NCI-H2227 (cell line): ENCODE measurements around the gene BPIFB3.

ENCODE experiments used
- DNase-seq: peaks from one replicate; lab custom pipeline; 2025; ENCODE audit not compliant: unreplicated experiment; lab: John Stamatoyannopoulos, UW

BPIFB3 gene, protein sequence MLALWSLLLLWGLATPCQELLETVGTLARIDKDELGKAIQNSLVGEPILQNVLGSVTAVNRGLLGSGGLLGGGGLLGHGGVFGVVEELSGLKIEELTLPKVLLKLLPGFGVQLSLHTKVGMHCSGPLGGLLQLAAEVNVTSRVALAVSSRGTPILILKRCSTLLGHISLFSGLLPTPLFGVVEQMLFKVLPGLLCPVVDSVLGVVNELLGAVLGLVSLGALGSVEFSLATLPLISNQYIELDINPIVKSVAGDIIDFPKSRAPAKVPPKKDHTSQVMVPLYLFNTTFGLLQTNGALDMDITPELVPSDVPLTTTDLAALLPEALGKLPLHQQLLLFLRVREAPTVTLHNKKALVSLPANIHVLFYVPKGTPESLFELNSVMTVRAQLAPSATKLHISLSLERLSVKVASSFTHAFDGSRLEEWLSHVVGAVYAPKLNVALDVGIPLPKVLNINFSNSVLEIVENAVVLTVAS

DNA sequence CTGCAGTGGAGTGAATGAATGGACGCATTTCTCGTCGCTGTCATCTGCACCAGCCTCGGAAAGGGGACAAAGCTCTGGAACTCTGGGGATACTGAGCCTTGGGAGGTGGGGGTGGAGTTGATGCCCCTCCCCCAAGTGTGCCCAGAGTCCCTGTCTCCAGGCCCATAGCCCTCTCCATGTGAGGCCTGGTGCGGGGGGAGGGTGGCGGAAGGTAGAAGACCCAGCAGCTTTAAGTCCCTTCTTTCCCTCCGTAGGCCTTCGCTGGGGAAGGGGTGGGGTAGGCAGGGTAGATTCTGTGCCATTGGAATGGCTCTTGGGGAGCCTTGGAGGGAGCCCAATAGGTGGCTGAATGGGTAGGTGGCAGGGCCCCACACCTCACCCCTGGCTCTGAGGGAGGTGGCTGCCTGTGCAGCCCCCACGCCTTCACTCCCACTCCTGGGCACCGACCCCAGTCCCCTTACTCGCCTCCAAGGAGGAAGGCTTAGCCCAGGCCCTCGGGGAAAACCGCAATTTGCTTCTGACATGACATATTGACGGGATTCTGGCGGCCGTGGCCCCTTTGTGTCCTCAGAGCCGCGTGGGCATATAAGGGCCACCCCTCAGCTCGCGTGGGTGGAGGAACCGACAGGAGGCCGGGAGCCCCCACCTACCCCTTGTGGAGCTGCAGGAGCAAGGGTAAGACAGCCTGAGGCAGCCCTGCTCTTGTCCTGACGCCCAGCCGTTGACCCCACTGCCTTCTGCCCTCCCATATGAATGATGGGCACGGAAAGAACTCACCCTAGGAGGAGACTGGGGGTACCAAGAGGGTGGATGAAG lies at the start of gene BPIFB3:
TSS of gene BPIFB3 (plus strand) at position 613 of the 816 bp plus-strand sequence. CDS start 1,533 bp downstream, outside the sequence.
- no peak for DNase-seq

- DNase-seq: no peak
These were observed 49.5 kb upstream of the BPIFB3 start, which contains the start of gene SUN5 for GRCh38 chr20:33004141-33004751. TSS of gene SUN5 (minus strand) at chr20:33004433. CDS start at chr20:33004340, 93 bp downstream.

- DNase-seq: no peak
These were observed 48.6 kb upstream of the BPIFB3 start for GRCh38 chr20:33005132-33005566.

DNA sequence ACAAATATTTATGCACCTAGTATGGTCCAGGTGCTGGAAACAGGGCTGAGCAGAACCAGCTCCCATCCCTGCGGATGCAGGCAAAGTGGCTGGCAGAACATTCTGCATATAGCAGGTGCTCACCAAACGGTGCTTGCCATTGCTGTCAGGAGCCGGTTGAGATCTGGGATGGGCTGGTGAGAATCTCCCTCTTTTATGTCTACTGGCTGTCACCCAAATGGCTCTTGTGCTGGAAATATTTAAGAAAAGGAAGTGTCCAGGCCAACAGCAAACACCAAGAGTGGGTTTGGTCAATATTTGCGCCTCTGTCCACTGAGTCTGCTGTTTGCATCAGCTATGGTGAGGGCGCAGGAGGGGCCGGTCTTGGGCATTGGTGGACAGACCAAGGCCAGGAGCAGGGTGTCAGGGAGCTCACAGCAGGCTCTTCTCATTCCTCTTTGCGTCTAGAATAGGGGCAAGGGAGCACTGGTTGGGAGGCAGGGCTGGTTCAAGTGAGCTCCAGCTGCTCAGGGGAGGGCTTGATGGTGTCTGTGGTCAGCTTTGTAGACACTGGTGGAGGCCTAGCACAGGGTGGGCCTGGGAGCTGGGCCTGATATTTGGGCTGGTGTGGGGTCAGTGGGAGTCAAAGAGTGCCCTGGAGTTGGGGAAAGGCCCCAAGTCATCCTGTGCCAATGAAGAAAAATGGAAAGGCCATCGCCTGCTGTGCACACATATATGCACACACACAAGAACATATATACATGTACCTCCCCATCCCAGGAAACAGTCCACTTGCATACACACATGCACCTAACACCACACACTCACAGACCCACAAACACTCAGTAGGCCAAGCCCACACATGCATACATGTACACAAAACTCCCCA lies 47.6 kb upstream of the BPIFB3 start:
- no peak for DNase-seq

DNA sequence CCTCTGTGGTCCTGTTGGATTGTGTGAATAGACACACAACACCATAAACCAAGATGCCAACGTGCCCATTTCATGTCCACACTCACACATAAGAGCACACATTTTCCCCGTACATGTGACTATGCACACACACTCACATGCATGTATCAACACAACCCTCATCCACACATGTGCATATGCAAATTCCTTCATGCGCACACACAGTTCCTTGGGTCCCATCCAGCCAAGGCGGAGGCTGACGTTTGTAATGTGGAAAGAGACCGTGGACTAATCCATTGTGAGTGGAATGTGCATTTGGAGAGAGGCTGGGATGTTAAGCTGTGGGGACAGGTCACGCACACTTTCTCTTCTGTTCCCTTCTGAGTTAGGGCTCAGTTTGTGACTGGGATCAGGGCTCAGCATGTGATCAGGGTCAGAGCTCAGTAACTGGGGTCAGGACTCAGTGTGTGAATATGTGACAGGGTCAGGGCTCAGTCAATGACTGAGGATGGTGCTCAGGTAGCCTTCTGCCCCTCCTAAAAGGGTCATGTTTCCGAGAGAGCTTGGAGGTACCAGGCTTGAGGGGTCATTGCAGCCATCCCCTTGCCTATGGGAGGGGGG lies 46.8 kb upstream of the BPIFB3 start:
- DNase-seq: no peak

DNA sequence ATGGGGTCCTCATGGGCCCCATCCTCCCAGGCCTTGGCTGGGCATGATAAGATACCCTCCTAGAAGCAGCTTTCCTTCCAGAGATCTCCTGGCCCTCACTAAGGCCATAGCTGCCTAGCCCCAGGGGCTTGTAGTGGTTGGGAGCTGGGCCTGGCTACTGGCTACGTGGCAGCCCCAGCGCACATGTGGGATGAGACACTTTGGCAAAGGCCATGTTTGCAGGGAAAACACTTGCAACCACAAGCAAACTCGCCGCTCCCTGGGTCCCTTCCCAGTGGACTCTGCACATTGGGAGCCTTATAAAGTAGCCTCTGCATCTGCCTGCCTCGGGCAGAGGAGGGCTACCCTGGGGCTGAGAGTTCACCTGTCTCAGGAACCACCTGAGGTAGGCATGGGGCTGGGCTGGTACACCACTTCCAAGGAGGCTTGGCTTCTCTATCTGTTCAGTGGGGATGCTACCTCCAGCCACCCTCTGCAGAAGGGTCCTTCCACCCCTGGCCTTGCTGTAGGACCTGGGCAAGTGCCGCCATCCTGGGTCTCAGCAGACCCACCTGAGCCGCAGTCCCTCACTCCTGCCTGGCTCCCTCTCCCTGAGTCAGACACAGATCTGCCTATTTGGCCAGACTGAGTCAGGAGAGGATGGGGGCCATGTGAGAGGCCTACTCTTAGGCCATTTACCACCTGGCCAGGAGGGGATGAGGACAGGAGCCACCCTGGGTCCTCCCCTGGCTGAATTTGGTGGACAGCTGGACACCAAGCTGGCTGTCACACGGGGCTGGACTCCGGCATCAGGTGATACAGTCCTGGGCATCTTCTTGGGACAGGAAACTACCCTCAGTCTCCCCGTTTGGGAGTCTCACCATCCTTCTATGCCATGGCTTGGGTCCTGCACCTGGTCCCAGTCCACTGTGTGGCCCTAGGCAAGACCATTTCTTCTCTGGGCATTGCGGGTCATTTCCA lies 46.0 kb upstream of the BPIFB3 start, which contains the start of gene BPIFB2:
TSS of gene BPIFB2 (plus strand) at position 329 of the 960 bp plus-strand sequence. CDS start 871 bp downstream, outside the sequence.
- DNase-seq: no peak

DNA sequence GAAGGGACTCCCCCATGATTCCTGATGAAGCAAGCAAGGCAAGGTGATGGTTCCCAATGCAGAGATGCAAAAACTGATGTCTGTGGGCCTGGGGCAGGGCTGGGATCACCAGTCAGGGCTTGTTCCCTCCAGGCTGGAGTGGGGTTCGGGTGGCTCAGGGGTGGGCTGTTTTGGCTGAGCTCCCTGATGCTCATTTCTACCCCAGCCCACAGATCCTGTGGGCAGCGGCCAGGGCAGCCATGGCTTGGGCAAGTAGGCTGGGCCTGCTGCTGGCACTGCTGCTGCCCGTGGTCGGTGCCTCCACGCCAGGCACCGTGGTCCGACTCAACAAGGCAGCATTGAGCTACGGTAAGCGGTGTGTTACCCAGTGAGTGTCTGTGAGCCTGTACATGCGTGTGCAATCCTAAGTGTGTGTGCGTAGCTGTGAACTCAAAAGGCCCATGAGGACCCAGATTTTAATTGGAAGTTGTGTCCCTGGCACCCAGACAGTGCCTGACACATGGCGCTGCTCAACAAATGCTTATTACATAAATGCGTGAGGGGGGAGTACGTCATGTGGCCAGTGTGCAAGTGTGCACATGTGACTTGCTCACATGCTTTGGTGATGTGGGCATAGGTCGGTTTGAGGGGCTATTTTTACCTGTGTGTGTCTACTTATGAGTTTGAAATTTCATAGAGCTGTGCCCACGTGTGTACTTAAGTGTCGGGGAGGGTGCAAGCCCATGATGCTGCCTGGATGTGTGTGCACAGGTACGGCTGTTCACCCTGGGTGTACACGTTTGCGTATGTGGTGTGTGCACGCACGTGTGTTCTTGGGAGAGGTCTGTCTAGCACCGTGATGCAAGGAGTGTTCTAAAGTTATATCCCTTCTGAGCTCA lies 45.1 kb upstream of the BPIFB3 start:
- DNase-seq: no peak

GRCh38 chr20:33009214-33010132 lies 44.2 kb upstream of the BPIFB3 start:
- no peak for DNase-seq

GRCh38 chr20:33010133-33010504 lies 43.6 kb upstream of the BPIFB3 start:
- no peak for DNase-seq

GRCh38 chr20:33010674-33011449 lies 42.8 kb upstream of the BPIFB3 start:
- no peak for DNase-seq

DNA sequence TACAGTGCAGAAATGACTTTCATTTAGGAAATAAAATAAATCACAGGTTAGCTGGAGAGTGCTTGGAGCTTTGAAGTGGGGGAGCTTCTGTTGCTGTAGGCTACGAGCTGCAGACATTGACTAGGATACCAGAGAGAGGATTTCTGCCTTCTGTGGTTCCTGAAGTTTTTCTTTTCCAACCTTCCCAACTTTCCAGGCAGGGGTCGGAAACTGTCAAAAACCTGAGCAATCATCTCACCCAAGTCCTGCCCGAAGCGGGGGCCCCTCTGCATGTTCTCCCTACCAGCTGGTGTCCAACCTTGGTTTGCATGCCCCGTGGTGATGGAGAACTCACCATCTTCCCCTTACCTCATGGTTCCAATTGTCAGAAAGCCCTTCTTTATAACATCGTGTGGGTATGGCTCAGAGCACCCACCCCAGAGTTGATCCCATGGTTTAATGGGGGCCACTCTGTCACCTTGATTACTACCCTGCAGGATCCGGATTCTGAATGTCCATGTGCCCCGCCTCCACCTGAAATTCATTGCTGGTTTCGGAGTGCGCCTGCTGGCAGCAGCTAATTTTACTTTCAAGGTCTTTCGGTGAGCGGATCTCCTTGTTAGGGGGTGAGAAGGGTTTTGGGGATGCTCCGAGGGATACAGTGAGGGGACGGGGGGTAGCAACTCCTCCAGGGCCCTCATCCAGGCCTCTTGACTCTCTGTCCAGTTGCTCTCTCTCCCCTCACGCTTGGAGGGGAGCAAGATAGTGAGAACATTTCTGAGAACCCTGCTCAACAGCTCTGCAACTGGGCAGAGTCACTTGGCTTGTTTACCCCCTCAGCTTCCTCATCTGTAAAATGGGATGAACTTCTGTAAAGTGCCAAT lies 41.1 kb upstream of the BPIFB3 start:
- no peak for DNase-seq

DNA sequence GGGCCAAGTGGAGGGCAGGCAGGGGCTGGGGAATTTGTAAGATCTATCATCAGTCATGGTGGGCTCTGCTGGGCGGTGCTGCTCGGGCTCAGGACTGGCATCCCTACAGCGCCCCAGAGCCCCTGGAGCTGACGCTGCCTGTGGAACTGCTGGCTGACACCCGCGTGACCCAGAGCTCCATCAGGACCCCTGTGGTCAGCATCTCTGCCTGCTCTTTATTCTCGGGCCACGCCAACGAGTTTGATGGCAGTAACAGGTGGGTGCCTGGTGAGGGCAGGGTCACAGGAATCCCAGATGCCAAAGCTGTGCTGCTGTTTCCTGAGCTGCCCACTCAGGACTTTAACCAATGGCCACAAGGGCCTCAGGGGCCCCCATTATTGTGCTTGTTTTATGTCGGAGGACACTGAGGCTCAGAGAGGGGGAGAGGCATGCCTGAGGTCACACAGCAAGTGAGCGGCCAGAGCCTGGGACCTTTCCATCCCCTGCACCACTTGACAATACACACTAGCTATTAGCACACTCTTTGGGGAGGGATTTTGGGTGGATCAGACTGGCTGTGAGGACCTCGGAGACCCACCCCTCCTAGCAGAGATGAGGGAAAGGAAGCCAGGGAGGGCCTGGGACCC lies 39.9 kb upstream of the BPIFB3 start:
- DNase-seq: no peak

GRCh38 chr20:33014336-33015113 lies 39.2 kb upstream of the BPIFB3 start:
- no peak for DNase-seq

DNA sequence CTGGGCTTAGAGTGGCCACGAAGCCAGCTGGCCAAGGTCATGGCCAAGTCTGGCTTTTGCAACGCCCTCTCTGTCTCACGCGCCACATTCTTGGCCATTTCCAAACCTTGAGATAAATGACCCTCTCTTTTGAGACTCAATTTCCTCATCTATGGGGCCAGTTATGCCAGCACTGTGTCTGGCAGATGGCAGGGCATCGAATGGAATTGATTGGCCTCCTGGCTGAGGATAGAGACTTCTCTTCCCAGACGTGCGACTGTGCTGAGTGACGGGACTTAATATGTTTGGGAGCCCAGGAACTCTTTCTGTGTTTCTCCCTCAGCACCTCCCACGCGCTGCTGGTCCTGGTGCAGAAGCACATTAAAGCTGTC lies 38.6 kb upstream of the BPIFB3 start:
- no peak for DNase-seq
